T-helper 17 cell (primary cell): ENCODE data around the gene PEAR1. TPM values are rescaled to one million over a fixed set of nuclear protein-coding genes. Genes with fewer than 3 reads are reported as not detected.
A peak's percentile ranks its signal among the peaks of the same experiment; 100 is the strongest.

Experiments
- ATAC-seq: fragments of 150-1000 bp; cut with Tn5 transposase; 2 replicates; pipeline ENCODE4 v1.10.0; 2021; ENCODE audit warnings: mild to moderate bottlenecking, moderate library complexity
- DNase-seq, 3 donors: peaks; one replicate each; pipeline versions ENCODE4 v3.0.0 to v3.0.0-alpha.2; 2020 to 2021
- H3K9me3 ChIP-seq: one replicate; pipeline ENCODE4 v1.7.0; 2013; ENCODE audit warnings: low read length, mild to moderate bottlenecking; ENCODE audit not compliant: control insufficient read depth, poor library complexity, severe bottlenecking
- H3K27ac Mint-ChIP-seq: one replicate; pipeline ENCODE4 v1.8.0; 2022; ENCODE audit warnings: mild to moderate bottlenecking, moderate library complexity, mixed read lengths
- H3K27me3 Mint-ChIP-seq: one replicate; pipeline ENCODE4 v1.8.0; 2022; ENCODE audit warnings: mixed read lengths
- H3K36me3 Mint-ChIP-seq: one replicate; pipeline ENCODE4 v1.8.0; 2022; ENCODE audit warnings: low read depth, mixed read lengths
- H3K4me1 Mint-ChIP-seq: one replicate; pipeline ENCODE4 v1.8.0; 2022; ENCODE audit warnings: mild to moderate bottlenecking, mixed read lengths
- H3K4me3 Mint-ChIP-seq: one replicate; pipeline ENCODE4 v1.8.0; 2022; ENCODE audit warnings: mild to moderate bottlenecking, moderate library complexity, mixed read lengths
- total RNA-seq, 4 donors: library from RNA in 2 of 4; stranded (reverse) in 2 of 4; gene quantifications; one replicate each; pipeline ENCODE4 v1.2.3 and lab custom pipeline; 2022 to 2026

Gene PEAR1
- total RNA-seq, 2 donors from 2014 or later, result 0.42 to 17.7 TPM

- Mint-ChIP-seq H3K27ac (no peak overlapping the region), H3K4me1 (peaks cover 34% of the 10 kb centered on the region), H3K27me3 (peaks cover 88% of the 10 kb centered on the region), H3K36me3 (peaks cover 15% of the 10 kb centered on the region), H3K4me3 (peak overlapping the region; percentile 77)
- no peaks in the 10 kb centered on the region for H3K9me3 ChIP-seq
- peak; percentile 79 for ATAC-seq
- peak; percentile 46 to 47 (median 47) for DNase-seq
Observed at GRCh38 chr1:156927215-156928042, 33.9 kb downstream of the PEAR1 start.

GRCh38 chr1:156928043-156928602, 34.6 kb downstream of the PEAR1 start:
- DNase-seq, result no peak
- H3K27ac Mint-ChIP-seq, result no peak overlapping the region
- H3K9me3 ChIP-seq, result no peaks in the 10 kb centered on the region
- H3K4me3 Mint-ChIP-seq, result peak overlapping the region; percentile 77
- H3K36me3 Mint-ChIP-seq, result peaks cover 13% of the 10 kb centered on the region
- H3K4me1 Mint-ChIP-seq, result peaks cover 33% of the 10 kb centered on the region
- H3K27me3 Mint-ChIP-seq, result peaks cover 88% of the 10 kb centered on the region
- peak; percentile 24 for ATAC-seq

- peaks cover 88% of the 10 kb centered on the region for H3K27me3 Mint-ChIP-seq
- DNase-seq, result no peak
- no peak for ATAC-seq
Observed at GRCh38 chr1:156929596-156930238, 36.2 kb downstream of the PEAR1 start.

GRCh38 chr1:156930483-156930882, 37.0 kb downstream of the PEAR1 start:
- Mint-ChIP-seq H3K27me3 (peaks cover 80% of the 10 kb centered on the region), H3K4me3 (no peak overlapping the region), H3K36me3 (peaks cover 10% of the 10 kb centered on the region), H3K4me1 (peaks cover 29% of the 10 kb centered on the region), H3K27ac (no peak overlapping the region)
- ATAC-seq (no peak), DNase-seq (no peak)
- no peaks in the 10 kb centered on the region for H3K9me3 ChIP-seq

More at GRCh38 chr1:156929596-156930238, 36.2 kb downstream of the PEAR1 start:
- peaks cover 29% of the 10 kb centered on the region for H3K4me1 Mint-ChIP-seq
- H3K36me3 Mint-ChIP-seq, result peaks cover 13% of the 10 kb centered on the region
- H3K4me3 Mint-ChIP-seq, result no peak overlapping the region
- no peaks in the 10 kb centered on the region for H3K9me3 ChIP-seq
- H3K27ac Mint-ChIP-seq, result no peak overlapping the region

GRCh38 chr1:156931211-156931952, 37.9 kb downstream of the PEAR1 start:
- Mint-ChIP-seq H3K27ac (peak overlapping the region; percentile 41), H3K36me3 (peaks cover 10% of the 10 kb centered on the region), H3K27me3 (peaks cover 71% of the 10 kb centered on the region), H3K4me3 (peak overlapping the region; percentile 56), H3K4me1 (peaks cover 23% of the 10 kb centered on the region)
- ATAC-seq (no peak), DNase-seq (no peak)
- no peaks in the 10 kb centered on the region for H3K9me3 ChIP-seq

GRCh38 chr1:156931974-156932710, 38.6 kb downstream of the PEAR1 start:
- H3K4me3 Mint-ChIP-seq, result no peak overlapping the region
- DNase-seq (no peak), ATAC-seq (no peak)
- H3K27me3 Mint-ChIP-seq, result peaks cover 64% of the 10 kb centered on the region
- H3K9me3 ChIP-seq, result no peaks in the 10 kb centered on the region
- peaks cover 21% of the 10 kb centered on the region for H3K4me1 Mint-ChIP-seq
- peaks cover 10% of the 10 kb centered on the region for H3K36me3 Mint-ChIP-seq
- peak overlapping the region; percentile 41 for H3K27ac Mint-ChIP-seq

GRCh38 chr1:156933136-156933535, 39.6 kb downstream of the PEAR1 start:
- Mint-ChIP-seq H3K36me3 (peaks cover 9% of the 10 kb centered on the region), H3K4me3 (no peak overlapping the region), H3K27me3 (peaks cover 54% of the 10 kb centered on the region), H3K4me1 (peaks cover 15% of the 10 kb centered on the region), H3K27ac (no peak overlapping the region)
- ATAC-seq (no peak), DNase-seq (no peak)
- H3K9me3 ChIP-seq, result no peaks in the 10 kb centered on the region

GRCh38 chr1:156935505-156936128, 42.1 kb downstream of the PEAR1 start:
- Mint-ChIP-seq H3K27ac (no peak overlapping the region), H3K27me3 (peaks cover 30% of the 10 kb centered on the region), H3K36me3 (peaks cover 13% of the 10 kb centered on the region), H3K4me1 (peaks cover 12% of the 10 kb centered on the region), H3K4me3 (no peak overlapping the region)
- no peaks in the 10 kb centered on the region for H3K9me3 ChIP-seq
- ATAC-seq (no peak), DNase-seq (no peak)

GRCh38 chr1:156936191-156936590, 42.7 kb downstream of the PEAR1 start:
- Mint-ChIP-seq H3K4me3 (no peak overlapping the region), H3K27me3 (peaks cover 24% of the 10 kb centered on the region), H3K36me3 (peaks cover 10% of the 10 kb centered on the region), H3K27ac (no peak overlapping the region), H3K4me1 (peaks cover 9% of the 10 kb centered on the region)
- H3K9me3 ChIP-seq, result no peaks in the 10 kb centered on the region
- ATAC-seq (no peak), DNase-seq (no peak)

GRCh38 chr1:156936721-156937220, 43.3 kb downstream of the PEAR1 start:
- H3K27me3 Mint-ChIP-seq, result peaks cover 18% of the 10 kb centered on the region
- H3K9me3 ChIP-seq, result no peaks in the 10 kb centered on the region
- peaks cover 4% of the 10 kb centered on the region for H3K4me1 Mint-ChIP-seq
- H3K4me3 Mint-ChIP-seq, result no peak overlapping the region
- peaks cover 10% of the 10 kb centered on the region for H3K36me3 Mint-ChIP-seq
- no peak overlapping the region for H3K27ac Mint-ChIP-seq
- ATAC-seq (no peak), DNase-seq (no peak)

- no peak for ATAC-seq
- H3K27ac Mint-ChIP-seq, result no peak overlapping the region
- no peaks in the 10 kb centered on the region for H3K9me3 ChIP-seq
- peaks cover 7% of the 10 kb centered on the region for H3K27me3 Mint-ChIP-seq
- no peak for DNase-seq
- H3K4me1 Mint-ChIP-seq, result no peaks in the 10 kb centered on the region
- H3K4me3 Mint-ChIP-seq, result no peak overlapping the region
- peaks cover 10% of the 10 kb centered on the region for H3K36me3 Mint-ChIP-seq
Observed at GRCh38 chr1:156937883-156938282, 44.4 kb downstream of the PEAR1 start.

- H3K4me3 Mint-ChIP-seq, result no peak overlapping the region
Observed at GRCh38 chr1:156938813-156939212, 45.3 kb downstream of the PEAR1 start.

More at GRCh38 chr1:156938813-156939212, 45.3 kb downstream of the PEAR1 start:
- H3K27ac Mint-ChIP-seq, result peak overlapping the region; percentile 83
- no peak for ATAC-seq
- peaks cover 2% of the 10 kb centered on the region for H3K27me3 Mint-ChIP-seq
- no peak for DNase-seq
- peaks cover 13% of the 10 kb centered on the region for H3K36me3 Mint-ChIP-seq
- no peaks in the 10 kb centered on the region for H3K9me3 ChIP-seq
- H3K4me1 Mint-ChIP-seq, result no peaks in the 10 kb centered on the region
